HEK293 (cell line): Measurements from ENCODE around the gene FAN1.

Experiments
- CTCF ChIP-seq: fragments of 450-650 bp; formaldehyde crosslinking; IDR thresholded peaks from 2 replicates; pipeline ENCODE4 v1.5.1; 2016; ENCODE audit warnings: missing biosample characterization, missing genetic modification characterization
- ZNF266 ChIP-seq: fragments of 450-650 bp; formaldehyde crosslinking; IDR thresholded peaks from 2 replicates; pipeline ENCODE4 v1.5.1; 2016; ENCODE audit warnings: missing biosample characterization, missing genetic modification characterization, low read depth
- ZNF514 ChIP-seq: fragments of 450-650 bp; formaldehyde crosslinking; IDR thresholded peaks from 2 replicates; pipeline ENCODE4 v1.5.1; 2016; ENCODE audit warnings: missing biosample characterization, missing genetic modification characterization

DNA sequence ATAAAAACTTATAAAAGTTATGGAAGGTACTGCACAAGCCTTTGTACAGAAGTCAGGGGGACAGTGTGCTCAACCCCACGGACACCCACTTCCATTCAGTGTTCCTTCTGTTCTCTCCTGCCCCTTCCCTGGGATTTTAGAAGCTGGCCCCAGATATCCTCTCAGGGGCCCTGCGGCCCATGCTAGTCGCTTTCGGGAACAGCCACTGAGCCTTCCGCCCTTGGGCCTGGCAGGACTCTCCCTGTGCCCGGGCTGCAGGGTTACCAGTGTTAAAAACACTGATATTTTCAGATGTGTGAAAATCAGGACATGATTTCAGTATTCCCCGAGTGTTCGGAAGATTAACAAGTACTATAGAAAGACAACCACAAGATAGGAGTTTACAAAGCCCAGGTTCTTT is 22.4 kb downstream of the FAN1 start:
- TF ChIP-seq CTCF (tag by site-specific recombination) (no peak), ZNF514 (tag by site-specific recombination) (no peak), ZNF266 (tag by site-specific recombination) (no peak)
